Measurements from ENCODE around the gene DCAF6.

DNA sequence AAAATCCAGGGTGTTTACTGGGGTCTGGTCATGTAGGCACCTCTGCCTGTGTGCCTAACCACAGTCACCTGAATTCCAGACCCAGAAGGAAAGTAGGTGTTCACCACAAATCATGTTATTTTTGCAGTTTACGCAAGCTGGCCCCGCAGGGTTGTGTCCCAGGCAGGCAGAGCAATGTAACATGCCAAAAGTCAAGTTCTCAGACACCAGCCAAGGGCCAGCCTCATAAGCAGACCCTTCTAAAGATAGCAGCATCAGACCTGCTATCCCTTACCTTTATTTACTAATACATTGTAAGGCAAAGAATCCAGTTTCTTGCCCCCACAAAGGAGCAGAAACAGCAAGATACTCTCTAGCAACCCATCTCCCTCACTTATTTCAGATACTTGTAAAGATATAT, 117.2 kb downstream of the DCAF6 start:
- TF ChIP-seq, protein P1, sequence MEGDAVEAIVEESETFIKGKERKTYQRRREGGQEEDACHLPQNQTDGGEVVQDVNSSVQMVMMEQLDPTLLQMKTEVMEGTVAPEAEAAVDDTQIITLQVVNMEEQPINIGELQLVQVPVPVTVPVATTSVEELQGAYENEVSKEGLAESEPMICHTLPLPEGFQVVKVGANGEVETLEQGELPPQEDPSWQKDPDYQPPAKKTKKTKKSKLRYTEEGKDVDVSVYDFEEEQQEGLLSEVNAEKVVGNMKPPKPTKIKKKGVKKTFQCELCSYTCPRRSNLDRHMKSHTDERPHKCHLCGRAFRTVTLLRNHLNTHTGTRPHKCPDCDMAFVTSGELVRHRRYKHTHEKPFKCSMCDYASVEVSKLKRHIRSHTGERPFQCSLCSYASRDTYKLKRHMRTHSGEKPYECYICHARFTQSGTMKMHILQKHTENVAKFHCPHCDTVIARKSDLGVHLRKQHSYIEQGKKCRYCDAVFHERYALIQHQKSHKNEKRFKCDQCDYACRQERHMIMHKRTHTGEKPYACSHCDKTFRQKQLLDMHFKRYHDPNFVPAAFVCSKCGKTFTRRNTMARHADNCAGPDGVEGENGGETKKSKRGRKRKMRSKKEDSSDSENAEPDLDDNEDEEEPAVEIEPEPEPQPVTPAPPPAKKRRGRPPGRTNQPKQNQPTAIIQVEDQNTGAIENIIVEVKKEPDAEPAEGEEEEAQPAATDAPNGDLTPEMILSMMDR (IDR thresholded peaks at IDR 0.05): no peak
- TF ChIP-seq POLR2A (IDR thresholded peaks at IDR 0.05): no peak

Data from prostate gland (tissue), 2 donors.